DMS53 treated with DMSO at 0.1 percent for 48 hours (cell line): ENCODE measurements around the gene JAKMIP1.
A peak's percentile ranks its signal among the peaks of the same experiment; 100 is the strongest.
"Not testable (repeated sequence)": the region's sequence is repeated elsewhere in the genome, so short reads cannot be mapped to it uniquely, and the experiment has no call there.

Experiments used
- DNase-seq: peaks from one replicate; lab custom pipeline; 2025; ENCODE audit not compliant: unreplicated experiment; lab: John Stamatoyannopoulos, UW

The JAKMIP1 gene

GRCh38 chr4:5999356-5999755 lies 201.0 kb downstream of the JAKMIP1 start:
- DNase-seq = no peak

- DNase-seq = peak; percentile 92
Observed at GRCh38 chr4:5998333-5998936, 201.9 kb downstream of the JAKMIP1 start.

- DNase-seq = peak; percentile 41
Observed at GRCh38 chr4:5996641-5997040, 203.7 kb downstream of the JAKMIP1 start.

- no peak for DNase-seq
Observed at GRCh38 chr4:5995901-5996623, 204.3 kb downstream of the JAKMIP1 start.

GRCh38 chr4:5993876-5994811 lies 206.2 kb downstream of the JAKMIP1 start:
- no peak for DNase-seq

GRCh38 chr4:5993346-5993745 lies 207.0 kb downstream of the JAKMIP1 start:
- DNase-seq = not testable (repeated sequence)

GRCh38 chr4:5992828-5993321 lies 207.5 kb downstream of the JAKMIP1 start:
- no peak for DNase-seq

GRCh38 chr4:5992171-5992827 lies 208.1 kb downstream of the JAKMIP1 start:
- DNase-seq = no peak

- DNase-seq = no peak
Observed at GRCh38 chr4:5991405-5991804, 208.9 kb downstream of the JAKMIP1 start.

- no peak for DNase-seq
Observed at GRCh38 chr4:5990446-5991160, 209.7 kb downstream of the JAKMIP1 start.

- DNase-seq = no peak
Observed at GRCh38 chr4:5989236-5990225, 210.8 kb downstream of the JAKMIP1 start.

GRCh38 chr4:5988086-5988845 lies 212.1 kb downstream of the JAKMIP1 start:
- DNase-seq = no peak

- DNase-seq = no peak
Observed at GRCh38 chr4:5984843-5985242, 215.5 kb downstream of the JAKMIP1 start.

GRCh38 chr4:5982156-5982973 lies 218.0 kb downstream of the JAKMIP1 start:
- DNase-seq = no peak

- no peak for DNase-seq
Observed at GRCh38 chr4:5980436-5981155, 219.8 kb downstream of the JAKMIP1 start.

- DNase-seq = peak; percentile 54
Observed at GRCh38 chr4:5979981-5980380, 220.4 kb downstream of the JAKMIP1 start.

- no peak for DNase-seq
Observed at GRCh38 chr4:5976921-5977320, 223.4 kb downstream of the JAKMIP1 start.
